Mesothelial cell of epicardium (in vitro differentiated cells): Measurements from ENCODE around the gene ADARB2. TPM values are rescaled to one million over a fixed set of nuclear protein-coding genes. Genes with fewer than 3 reads are reported as not detected.

Experiments
- DNase-seq, 2 experiments: peaks; one replicate each; pipeline ENCODE4 v3.0.0; 2021; ENCODE audit warnings: low spot score in 2 of 2; ENCODE audit not compliant: unreplicated experiment in 2 of 2
- H3K27ac Mint-ChIP-seq: 2 replicates; pipeline ENCODE4 v1.8.0; 2021; ENCODE audit warnings: mixed read lengths
- H3K27me3 Mint-ChIP-seq: 2 replicates; pipeline ENCODE4 v1.8.0; 2021; ENCODE audit warnings: low read depth, mixed read lengths
- H3K36me3 Mint-ChIP-seq: 2 replicates; pipeline ENCODE4 v1.8.0; 2021; ENCODE audit warnings: mixed read lengths
- H3K4me1 Mint-ChIP-seq: 2 replicates; pipeline ENCODE4 v1.8.0; 2021; ENCODE audit warnings: mixed read lengths
- H3K4me3 Mint-ChIP-seq: 2 replicates; pipeline ENCODE4 v1.8.0; 2021; ENCODE audit warnings: mild to moderate bottlenecking, moderate library complexity, mixed read lengths
- H3K9me3 Mint-ChIP-seq: 2 replicates; pipeline ENCODE4 v1.8.0; 2021; ENCODE audit warnings: mixed read lengths
- CTCF ChIP-seq: fragments of 200-600 bp; sonication (generic); IDR thresholded peaks from one replicate; pipeline ENCODE4 v1.5.0; 2021; ENCODE audit warnings: antibody characterized with exemption; ENCODE audit not compliant: unreplicated experiment
- total RNA-seq: library from RNA; stranded (reverse); gene quantifications from 3 replicates; pipeline ENCODE4 v1.2.1, GENCODE V29; 2021

ADARB2 gene
- total RNA-seq, 1 donor from 2014 or later: 0.38 TPM

GRCh38 chr10:1687623-1688150 lies 49.6 kb downstream of the ADARB2 start:
- Mint-ChIP-seq H3K4me3 (no peak overlapping the region), H3K27me3 (peaks cover 7% of the 10 kb centered on the region), H3K9me3 (peaks cover 14% of the 10 kb centered on the region), H3K4me1 (no peaks in the 10 kb centered on the region), H3K27ac (no peak overlapping the region), H3K36me3 (no peaks in the 10 kb centered on the region)
- TF ChIP-seq CTCF: no peak
- DNase-seq: no peak

GRCh38 chr10:1687190-1687589 lies 50.1 kb downstream of the ADARB2 start:
- Mint-ChIP-seq H3K9me3 (peaks cover 14% of the 10 kb centered on the region), H3K4me1 (no peaks in the 10 kb centered on the region), H3K27me3 (peaks cover 7% of the 10 kb centered on the region), H3K36me3 (no peaks in the 10 kb centered on the region), H3K4me3 (no peak overlapping the region), H3K27ac (no peak overlapping the region)
- no peak for TF ChIP-seq CTCF
- DNase-seq: no peak

GRCh38 chr10:1686491-1686749 lies 50.9 kb downstream of the ADARB2 start:
- Mint-ChIP-seq H3K4me1 (no peaks in the 10 kb centered on the region), H3K4me3 (no peak overlapping the region), H3K36me3 (no peaks in the 10 kb centered on the region), H3K27me3 (peaks cover 1% of the 10 kb centered on the region), H3K9me3 (peaks cover 14% of the 10 kb centered on the region), H3K27ac (no peak overlapping the region)
- no peak for DNase-seq
- TF ChIP-seq CTCF: no peak

GRCh38 chr10:1685699-1686490 lies 51.4 kb downstream of the ADARB2 start:
- Mint-ChIP-seq H3K9me3 (peaks cover 14% of the 10 kb centered on the region), H3K4me3 (no peak overlapping the region), H3K27ac (no peak overlapping the region), H3K4me1 (no peaks in the 10 kb centered on the region), H3K27me3 (peaks cover 1% of the 10 kb centered on the region), H3K36me3 (no peaks in the 10 kb centered on the region)
- DNase-seq: no peak
- no peak for TF ChIP-seq CTCF

- Mint-ChIP-seq H3K4me1 (peaks cover 3% of the 10 kb centered on the region), H3K27ac (no peak overlapping the region), H3K36me3 (no peaks in the 10 kb centered on the region), H3K4me3 (no peak overlapping the region), H3K27me3 (peaks cover 1% of the 10 kb centered on the region), H3K9me3 (peaks cover 14% of the 10 kb centered on the region)
- no peak for TF ChIP-seq CTCF
- DNase-seq: no peak
These were observed 52.3 kb downstream of the ADARB2 start for GRCh38 chr10:1684991-1685390.

- Mint-ChIP-seq H3K9me3 (peaks cover 1% of the 10 kb centered on the region), H3K27me3 (no peaks in the 10 kb centered on the region), H3K27ac (no peak overlapping the region), H3K36me3 (no peaks in the 10 kb centered on the region), H3K4me3 (no peak overlapping the region), H3K4me1 (peaks cover 6% of the 10 kb centered on the region)
- no peak for DNase-seq
- no peak for TF ChIP-seq CTCF
These were observed 53.7 kb downstream of the ADARB2 start for GRCh38 chr10:1683649-1684048.
